ENCODE results near the gene SMTNL2.
"Not testable (repeated sequence)": the region's sequence is repeated elsewhere in the genome, so short reads cannot be mapped to it uniquely, and the experiment has no call there.

The SMTNL2 gene

GRCh38 chr17:4560837-4561256, 23.5 kb upstream of the SMTNL2 start:
- DNase-seq, result no peak

- DNase-seq, result no peak
These were observed 22.0 kb upstream of the SMTNL2 start for GRCh38 chr17:4562015-4562969.

GRCh38 chr17:4565209-4566141, 18.9 kb upstream of the SMTNL2 start:
- DNase-seq, result peak; percentile 18

- DNase-seq, result no peak
These were observed 17.5 kb upstream of the SMTNL2 start for GRCh38 chr17:4566785-4567184.

DNA sequence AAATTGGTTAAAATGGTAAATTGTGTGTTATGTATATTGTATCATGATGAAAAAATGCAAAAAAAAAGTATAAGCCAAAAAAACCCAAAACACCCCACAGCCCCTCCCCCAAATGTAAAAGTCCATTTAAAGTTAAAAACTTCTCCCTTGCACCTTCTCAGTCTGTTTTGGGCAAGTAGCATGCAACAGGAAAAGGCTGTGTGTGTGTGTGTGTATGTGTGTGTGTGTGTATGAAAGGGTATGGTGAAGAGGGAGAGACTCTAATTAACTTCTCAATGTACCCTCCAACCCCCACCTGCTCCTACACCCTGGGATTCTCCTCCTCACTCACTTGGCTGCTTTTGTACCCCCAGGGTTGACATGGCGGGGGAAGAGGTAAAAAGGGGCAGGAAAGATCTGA, 14.7 kb upstream of the SMTNL2 start:
- no peak for DNase-seq

GRCh38 chr17:4572131-4572530, 12.2 kb upstream of the SMTNL2 start:
- DNase-seq, result no peak

- DNase-seq, result no peak
These were observed 11.2 kb upstream of the SMTNL2 start for GRCh38 chr17:4573115-4573514.

DNA sequence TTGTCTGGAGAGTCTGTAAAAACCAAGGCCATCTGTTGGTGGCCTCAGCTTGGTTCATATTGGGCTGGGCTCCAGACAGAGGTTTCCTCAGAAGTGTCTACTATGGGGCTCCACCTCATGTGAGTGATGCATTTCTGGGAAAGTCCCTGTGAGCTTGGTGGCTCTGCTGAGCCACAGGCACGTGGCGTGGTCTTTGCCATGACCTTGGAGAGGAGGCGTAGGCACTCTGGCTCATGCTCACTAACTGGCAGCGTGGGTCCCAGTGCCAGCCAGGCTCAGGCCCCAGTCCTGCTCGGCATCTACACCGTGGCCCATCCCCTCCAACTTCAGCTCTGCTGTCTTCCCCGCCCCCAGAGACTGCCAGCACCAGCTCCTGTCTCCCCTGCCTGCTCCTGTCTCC, 10.7 kb upstream of the SMTNL2 start:
- no peak for DNase-seq

GRCh38 chr17:4574448-4575045, 9.8 kb upstream of the SMTNL2 start:
- DNase-seq, result no peak

DNA sequence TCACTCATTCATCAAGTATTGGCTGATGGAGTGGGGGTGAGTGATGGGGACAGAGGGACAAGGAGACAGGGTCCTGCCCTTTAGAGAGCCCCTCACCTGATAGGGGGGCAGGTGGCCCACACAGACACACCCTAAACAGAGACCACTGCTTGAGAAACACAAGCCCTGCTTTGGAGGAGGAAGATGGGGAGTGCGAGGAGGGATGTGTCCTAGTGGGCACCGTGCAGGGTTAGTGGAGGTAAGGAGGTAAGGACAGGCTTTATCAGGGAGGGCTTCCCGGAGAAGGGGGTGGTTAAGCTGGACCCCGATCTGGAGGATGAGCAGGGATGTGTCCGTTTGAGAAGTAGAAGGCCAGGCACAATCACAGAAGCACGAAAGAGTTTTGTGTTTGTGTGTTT, 8.2 kb upstream of the SMTNL2 start:
- no peak for DNase-seq

DNA sequence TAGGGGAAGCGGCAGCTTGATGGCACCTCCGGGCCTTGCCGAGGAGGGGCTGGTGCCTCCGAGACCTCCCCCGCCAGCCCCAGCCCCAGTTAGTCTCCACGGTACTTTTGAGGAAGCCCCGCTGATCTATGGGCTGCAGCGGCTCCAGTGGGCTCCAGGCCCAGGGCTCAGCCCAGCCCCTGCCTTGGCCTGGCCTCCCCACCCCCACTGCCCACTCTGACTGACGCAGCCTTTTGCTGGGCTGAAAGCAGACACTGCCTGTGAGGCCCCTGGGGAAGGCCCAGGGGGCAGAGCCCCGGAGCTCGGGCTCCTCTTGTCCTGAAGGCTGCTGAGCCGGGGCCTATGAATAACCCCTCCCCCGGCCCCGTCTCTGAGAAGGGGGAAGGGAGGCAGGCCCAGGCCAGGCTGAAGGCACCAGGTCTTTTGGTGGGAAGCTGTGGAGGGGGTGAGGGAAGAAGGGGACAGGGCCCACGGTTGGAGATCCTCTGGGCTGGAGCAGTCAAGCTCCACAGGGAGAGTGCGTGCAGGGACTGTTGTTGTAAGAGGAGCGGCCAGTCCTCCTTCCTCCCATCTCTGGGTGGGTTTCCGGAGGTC, 7.5 kb upstream of the SMTNL2 start:
- no peak for DNase-seq

GRCh38 chr17:4577386-4577993, 6.8 kb upstream of the SMTNL2 start:
- DNase-seq, result no peak

DNA sequence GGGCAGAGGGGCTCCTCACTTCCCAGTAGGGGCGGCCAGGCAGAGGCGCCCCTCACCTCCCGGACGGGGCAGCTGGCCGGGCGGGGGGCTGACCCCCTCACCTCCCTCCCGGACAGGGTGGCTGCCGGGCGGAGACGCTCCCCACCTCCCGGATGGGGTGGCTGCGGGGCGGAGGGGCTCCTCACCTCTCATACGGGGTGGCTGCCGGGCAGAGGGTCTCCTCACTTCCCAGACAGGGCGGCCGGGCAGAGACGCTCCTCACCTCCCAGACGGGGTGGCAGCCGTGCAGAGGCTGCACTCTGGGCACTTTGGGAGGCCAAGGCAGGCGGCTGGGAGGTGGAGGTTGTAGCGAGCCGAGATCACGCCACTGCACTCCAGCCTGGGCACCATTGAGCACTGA, 6.0 kb upstream of the SMTNL2 start:
- DNase-seq, result not testable (repeated sequence)

- no peak for DNase-seq
These were observed 4.7 kb upstream of the SMTNL2 start for GRCh38 chr17:4579678-4580077.

GRCh38 chr17:4580291-4580690, 4.0 kb upstream of the SMTNL2 start:
- DNase-seq, result no peak

DNA sequence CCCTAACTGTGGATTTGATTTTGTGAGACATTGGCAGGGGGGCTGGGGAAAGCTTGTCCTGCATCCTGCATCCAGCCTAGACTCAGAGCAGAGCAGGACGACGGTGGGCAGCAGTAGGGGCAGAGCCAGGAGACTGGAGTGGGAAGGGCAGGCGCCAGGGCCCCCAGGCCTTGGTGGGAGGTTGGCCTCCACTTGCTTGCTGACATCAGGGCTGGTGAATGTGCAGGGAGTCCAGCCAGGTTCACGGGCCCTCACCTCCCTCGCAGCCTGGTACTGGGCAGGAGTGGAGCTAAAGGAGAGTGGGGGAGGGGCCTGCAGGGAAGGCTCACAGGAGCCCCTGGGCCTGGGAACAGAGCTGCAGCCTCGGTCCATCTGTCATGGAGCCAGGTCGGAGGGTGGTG, 2.2 kb upstream of the SMTNL2 start:
- DNase-seq, result no peak

DNA sequence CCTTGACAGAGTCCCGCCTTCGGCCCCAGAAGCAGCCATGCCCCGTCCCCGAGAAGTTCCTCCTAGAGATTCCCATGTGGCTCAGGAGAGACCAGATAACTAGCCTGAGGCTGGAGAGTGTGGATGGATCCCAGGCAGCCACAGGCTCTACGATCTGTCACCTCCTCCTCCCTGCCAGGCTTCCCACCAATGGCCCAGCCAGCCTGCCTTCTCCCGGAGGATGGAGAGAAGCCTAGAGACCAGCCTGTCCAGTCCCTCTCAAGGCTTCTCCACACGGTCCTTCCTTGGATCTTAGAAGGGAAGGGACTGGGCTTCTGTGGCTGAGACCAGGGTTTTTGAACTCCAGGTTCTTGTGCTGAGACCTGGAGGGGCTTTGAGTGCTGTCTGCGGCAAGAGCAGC, 1.6 kb upstream of the SMTNL2 start:
- DNase-seq, result no peak

DNA sequence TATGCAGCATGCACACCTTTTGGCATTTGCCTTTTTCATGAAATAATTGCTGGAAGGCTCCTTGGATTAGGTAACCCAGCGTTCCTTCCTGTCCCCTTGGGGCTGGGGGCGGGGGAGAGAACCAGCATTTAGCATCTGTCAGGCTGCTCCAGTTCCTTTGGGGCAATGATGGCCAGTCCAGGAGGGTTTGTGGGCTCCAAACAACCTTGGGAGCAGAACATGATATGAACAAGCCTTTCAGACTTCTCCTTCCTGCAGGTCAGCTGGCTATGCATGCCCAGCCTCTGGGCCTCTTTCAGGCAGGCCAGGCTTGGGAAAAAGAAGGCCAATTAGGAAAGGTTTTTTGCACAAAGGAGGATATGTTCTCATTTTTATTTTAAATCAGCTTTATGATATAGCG, 1.1 kb upstream of the SMTNL2 start:
- DNase-seq, result no peak

GRCh38 chr17:4583782-4584100, 588 bp upstream of the SMTNL2 start:
- no peak for DNase-seq

DNA sequence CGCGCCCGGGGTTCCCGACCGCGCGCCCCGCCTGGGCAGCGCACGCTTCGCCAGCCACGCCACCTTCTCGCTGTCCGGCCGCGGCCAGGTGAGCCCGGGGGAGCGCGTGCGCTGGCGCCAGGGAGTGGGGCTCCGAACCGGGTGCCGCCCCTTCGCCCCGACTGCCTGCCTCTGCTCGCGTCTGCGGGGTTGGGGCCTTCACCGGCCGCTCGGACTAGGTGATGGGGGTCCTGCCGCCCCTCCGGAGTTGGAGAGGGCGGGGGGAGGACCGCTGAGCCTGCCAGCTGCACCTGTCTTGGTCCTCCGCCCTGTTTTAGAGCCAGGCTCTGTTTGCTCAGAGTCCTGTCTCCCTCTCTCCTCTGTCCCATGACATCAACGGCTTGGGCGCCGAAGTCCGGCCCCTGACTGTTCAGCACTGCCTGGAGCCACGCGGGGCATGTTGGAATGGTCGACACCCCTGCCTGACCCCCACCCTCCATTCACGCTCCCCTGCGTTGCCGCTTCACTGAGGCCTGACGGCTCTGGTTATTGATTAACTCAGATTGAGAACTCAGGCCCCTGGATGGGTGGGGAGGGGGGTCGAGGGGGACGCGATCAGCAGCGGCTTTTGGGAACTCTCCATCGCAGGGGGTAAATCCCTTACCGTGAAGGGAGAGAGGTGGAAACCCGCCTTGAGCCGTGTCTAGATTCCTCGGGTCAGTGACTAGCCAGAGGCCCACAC, 748 bp downstream of the SMTNL2 start:
- DNase-seq, result no peak

DNA sequence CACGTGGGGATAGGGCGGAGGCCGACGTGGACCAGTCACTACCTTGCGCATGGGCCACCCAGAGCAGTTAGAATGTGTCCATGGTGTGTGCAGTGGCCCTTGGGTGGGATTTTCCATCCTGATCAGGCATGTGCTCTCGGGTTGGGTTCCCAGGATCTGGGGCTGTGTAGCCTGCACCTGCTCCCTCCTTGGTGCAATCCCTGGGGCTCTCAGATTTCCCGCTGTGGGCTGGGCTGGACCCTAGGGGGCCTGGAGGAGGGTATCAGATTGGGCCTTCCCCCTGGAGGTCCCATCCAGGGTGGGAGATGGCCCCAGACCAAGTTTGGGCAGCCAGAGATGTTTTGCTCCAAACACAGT, 1.3 kb downstream of the SMTNL2 start:
- no peak for DNase-seq

GRCh38 chr17:4586043-4586442, 1.7 kb downstream of the SMTNL2 start:
- no peak for DNase-seq

Data from KG1 (cell line).